ENCODE results near the gene SGCA.

Gene SGCA

DNA sequence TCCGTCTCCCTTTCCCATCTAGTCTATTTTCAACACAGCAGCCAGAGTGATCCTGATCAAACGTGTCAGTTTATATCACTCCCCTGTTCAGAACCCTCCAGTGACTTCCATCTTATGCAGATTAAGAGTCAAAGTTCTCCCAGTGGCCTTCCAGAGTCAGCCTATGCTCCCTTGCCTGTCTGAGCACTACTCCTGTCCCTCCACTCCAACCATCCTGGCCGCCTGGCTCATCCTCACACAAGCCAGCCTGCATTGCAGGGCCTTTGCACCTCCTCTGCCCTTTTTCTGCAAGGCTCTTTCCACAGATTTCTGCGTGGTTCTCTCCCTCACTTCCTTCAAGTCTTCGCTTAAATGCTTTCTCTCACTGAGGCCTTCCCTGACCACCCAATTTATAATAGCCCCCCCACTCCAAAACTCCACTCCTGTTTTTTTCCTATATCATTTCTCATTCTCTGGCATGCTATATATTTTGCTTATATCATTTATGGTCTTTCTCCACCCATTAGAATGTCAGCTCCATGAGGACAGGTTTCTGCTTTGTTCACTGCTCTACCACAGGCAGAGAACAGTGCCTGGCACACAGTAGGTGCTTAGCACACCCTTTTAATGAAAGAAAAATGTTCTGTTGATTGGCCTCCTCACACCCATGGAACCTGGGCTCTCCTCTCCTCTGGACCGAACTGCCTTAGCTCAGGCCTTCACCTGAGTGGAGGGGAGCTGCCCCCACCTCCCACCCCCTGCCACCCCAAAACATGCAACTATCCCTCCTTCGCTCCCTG is 45.1 kb upstream of the SGCA start:
- Histone ChIP-seq H3K27ac (no peak overlapping the region), H3K4me1 (ENCODE audit: low read depth, poor library complexity, severe bottlenecking) (no peaks in the 10 kb centered on the region), H3K27me3 (ENCODE audit: insufficient read depth, low read depth) (peaks cover 71% of the 10 kb centered on the region), H3K4me2 (no peak overlapping the region), H3K36me3 (ENCODE audit: insufficient read depth) (no peaks in the 10 kb centered on the region), H4K20me1 (ENCODE audit: insufficient read depth) (no peaks in the 10 kb centered on the region), H3K4me3 (IDR thresholded peaks at IDR 0.05; ENCODE audit: insufficient read depth, low read depth, low read length) (no peak overlapping the region), H3K79me2 (ENCODE audit: insufficient read depth, low read depth) (no peaks in the 10 kb centered on the region), H3K9ac (no peak overlapping the region), H2AFZ (ENCODE audit: low read depth) (no peak overlapping the region)
- TF ChIP-seq, protein P1, sequence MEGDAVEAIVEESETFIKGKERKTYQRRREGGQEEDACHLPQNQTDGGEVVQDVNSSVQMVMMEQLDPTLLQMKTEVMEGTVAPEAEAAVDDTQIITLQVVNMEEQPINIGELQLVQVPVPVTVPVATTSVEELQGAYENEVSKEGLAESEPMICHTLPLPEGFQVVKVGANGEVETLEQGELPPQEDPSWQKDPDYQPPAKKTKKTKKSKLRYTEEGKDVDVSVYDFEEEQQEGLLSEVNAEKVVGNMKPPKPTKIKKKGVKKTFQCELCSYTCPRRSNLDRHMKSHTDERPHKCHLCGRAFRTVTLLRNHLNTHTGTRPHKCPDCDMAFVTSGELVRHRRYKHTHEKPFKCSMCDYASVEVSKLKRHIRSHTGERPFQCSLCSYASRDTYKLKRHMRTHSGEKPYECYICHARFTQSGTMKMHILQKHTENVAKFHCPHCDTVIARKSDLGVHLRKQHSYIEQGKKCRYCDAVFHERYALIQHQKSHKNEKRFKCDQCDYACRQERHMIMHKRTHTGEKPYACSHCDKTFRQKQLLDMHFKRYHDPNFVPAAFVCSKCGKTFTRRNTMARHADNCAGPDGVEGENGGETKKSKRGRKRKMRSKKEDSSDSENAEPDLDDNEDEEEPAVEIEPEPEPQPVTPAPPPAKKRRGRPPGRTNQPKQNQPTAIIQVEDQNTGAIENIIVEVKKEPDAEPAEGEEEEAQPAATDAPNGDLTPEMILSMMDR (conservative IDR thresholded peaks at IDR 0.05; ENCODE audit: low read depth, low read length) = no peak

DNA sequence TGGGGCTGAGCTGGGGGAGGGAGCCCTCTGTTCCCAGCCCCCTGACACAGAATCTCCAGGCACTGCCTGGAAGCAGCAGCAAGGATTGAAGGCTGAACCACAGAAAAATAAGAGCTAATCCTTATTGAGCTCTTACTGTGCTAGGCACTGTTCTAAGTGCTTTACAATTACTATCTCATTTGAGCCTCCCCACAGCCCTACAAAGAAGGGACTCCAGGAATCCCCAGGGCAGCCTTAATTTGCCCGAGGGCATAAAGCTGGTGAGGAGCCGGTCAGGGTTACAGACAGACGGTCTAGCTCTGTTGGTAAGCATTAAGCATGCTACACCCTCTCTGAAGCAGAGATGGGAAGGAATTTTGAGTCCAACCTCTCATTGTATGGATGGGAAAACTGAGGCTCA is 42.9 kb upstream of the SGCA start:
- no peak overlapping the region for H2AFZ ChIP-seq (ENCODE audit: low read depth)
- no peak overlapping the region for H3K4me2 ChIP-seq
- H3K27me3 ChIP-seq (ENCODE audit: insufficient read depth, low read depth) = peaks cover 75% of the 10 kb centered on the region
- H3K27ac ChIP-seq = no peak overlapping the region
- no peak overlapping the region for H3K4me3 ChIP-seq (IDR thresholded peaks at IDR 0.05; ENCODE audit: insufficient read depth, low read depth, low read length)
- no peak overlapping the region for H3K9ac ChIP-seq
- H3K4me1 ChIP-seq (ENCODE audit: low read depth, poor library complexity, severe bottlenecking) = peaks cover 7% of the 10 kb centered on the region
- H4K20me1 ChIP-seq (ENCODE audit: insufficient read depth) = no peaks in the 10 kb centered on the region
- H3K36me3 ChIP-seq (ENCODE audit: insufficient read depth) = no peaks in the 10 kb centered on the region
- TF ChIP-seq, protein P1 (conservative IDR thresholded peaks at IDR 0.05; ENCODE audit: low read depth, low read length) = no peak
- H3K79me2 ChIP-seq (ENCODE audit: insufficient read depth, low read depth) = no peaks in the 10 kb centered on the region

DNA sequence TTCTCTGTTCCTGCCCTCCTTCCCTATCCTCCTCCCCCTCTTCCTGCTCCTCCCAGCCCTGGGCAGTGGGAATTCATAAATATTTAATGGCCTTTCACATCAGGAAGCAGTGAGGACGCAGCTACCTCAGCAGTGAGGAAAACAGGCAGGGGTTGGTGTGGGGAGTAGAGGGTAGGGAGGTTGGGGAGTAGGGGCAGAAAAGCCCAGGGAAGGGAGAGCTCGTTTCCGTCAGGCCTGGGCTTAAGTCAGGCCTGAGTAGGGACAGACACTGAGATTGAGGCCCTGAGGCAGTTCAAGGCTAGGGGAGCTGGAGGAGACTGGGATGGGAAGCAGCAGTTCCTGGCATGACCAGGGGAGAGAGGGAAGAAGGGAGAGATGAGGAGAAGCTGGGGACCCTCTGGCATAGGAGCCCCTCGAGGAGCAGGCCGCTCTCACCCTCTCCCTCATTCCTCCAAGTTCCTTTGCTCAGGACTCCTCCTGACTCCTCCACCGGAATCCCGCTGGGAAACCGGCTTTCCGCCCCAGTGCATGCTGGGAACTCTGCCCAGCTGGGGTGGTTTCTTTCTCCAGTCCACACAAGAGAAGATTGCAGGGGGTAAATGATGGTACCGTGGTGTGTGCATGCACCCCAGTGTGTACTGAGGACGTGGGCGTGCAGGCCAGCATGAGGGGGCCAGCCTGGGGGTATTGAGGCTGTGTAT is 42.0 kb upstream of the SGCA start:
- H3K79me2 ChIP-seq (ENCODE audit: insufficient read depth, low read depth) = no peaks in the 10 kb centered on the region
- H3K9ac ChIP-seq = no peak overlapping the region
- H3K4me2 ChIP-seq = no peak overlapping the region
- no peak overlapping the region for H2AFZ ChIP-seq (ENCODE audit: low read depth)
- H3K27ac ChIP-seq = no peak overlapping the region
- TF ChIP-seq, protein P1 (conservative IDR thresholded peaks at IDR 0.05; ENCODE audit: low read depth, low read length) = no peak
- H3K4me1 ChIP-seq (ENCODE audit: low read depth, poor library complexity, severe bottlenecking) = peaks cover 8% of the 10 kb centered on the region
- no peaks in the 10 kb centered on the region for H4K20me1 ChIP-seq (ENCODE audit: insufficient read depth)
- H3K27me3 ChIP-seq (ENCODE audit: insufficient read depth, low read depth) = peaks cover 76% of the 10 kb centered on the region
- H3K4me3 ChIP-seq (IDR thresholded peaks at IDR 0.05; ENCODE audit: insufficient read depth, low read depth, low read length) = no peak overlapping the region
- H3K36me3 ChIP-seq (ENCODE audit: insufficient read depth) = no peaks in the 10 kb centered on the region

DNA sequence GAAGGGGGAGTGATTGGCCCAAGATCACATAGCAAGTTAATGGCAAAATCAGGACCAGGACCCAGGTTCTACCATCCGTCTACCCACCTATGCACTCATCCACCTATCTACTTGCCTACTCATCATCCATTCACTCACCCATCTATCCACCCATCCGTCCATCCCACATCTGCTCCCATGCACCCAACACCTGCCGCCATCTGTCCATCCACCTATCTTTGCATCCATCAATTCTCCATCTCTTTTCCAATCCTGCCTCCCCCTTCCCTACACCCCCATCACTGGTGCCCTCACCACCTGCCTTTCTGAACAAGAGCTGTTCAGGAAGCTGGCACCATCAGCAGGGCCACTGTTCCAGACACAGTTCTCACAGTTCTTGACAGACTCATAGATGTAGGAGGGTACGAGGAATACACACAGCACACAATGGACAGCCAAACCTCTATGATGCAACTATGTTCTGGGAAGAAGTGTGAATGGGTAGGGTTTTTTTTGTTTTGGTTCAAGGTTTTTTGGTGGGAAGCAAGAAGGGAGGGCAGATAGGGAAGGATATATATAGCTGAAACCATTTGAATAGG is 40.3 kb upstream of the SGCA start:
- TF ChIP-seq, protein P1 (conservative IDR thresholded peaks at IDR 0.05; ENCODE audit: low read depth, low read length) = no peak
- Histone ChIP-seq H3K9ac (no peak overlapping the region), H3K4me3 (IDR thresholded peaks at IDR 0.05; ENCODE audit: insufficient read depth, low read depth, low read length) (no peak overlapping the region), H3K36me3 (ENCODE audit: insufficient read depth) (no peaks in the 10 kb centered on the region), H2AFZ (ENCODE audit: low read depth) (no peak overlapping the region), H3K79me2 (ENCODE audit: insufficient read depth, low read depth) (no peaks in the 10 kb centered on the region), H3K27ac (no peak overlapping the region), H3K27me3 (ENCODE audit: insufficient read depth, low read depth) (peaks cover 71% of the 10 kb centered on the region), H3K4me2 (no peak overlapping the region), H4K20me1 (ENCODE audit: insufficient read depth) (no peaks in the 10 kb centered on the region), H3K4me1 (ENCODE audit: low read depth, poor library complexity, severe bottlenecking) (peaks cover 9% of the 10 kb centered on the region)

Measured in KMS-11 (cell line).